Measurements from ENCODE around the gene BFSP1.

DNA sequence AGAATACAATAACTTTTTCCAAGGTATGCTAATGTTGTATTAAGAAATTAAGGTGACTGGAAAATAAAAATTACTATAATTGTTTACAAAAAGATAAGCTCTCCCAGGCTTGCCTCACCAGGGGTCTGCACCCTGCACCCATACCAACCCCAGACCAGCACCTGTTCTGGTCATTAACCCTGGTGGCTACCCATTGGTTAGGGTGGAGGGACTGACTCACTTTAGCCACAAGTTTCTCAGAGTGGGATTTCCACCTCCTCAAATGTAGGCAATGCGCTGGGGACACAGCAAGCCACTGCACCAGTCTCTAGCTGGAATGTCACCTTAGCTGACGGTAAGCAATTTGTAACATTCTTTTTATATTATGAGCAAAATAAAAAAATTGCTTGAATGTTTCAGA, 83.1 kb downstream of the BFSP1 start:
- no peak for TF ChIP-seq POLR2AphosphoS5 (IDR thresholded peaks at IDR 0.05; ENCODE audit: low read depth, low read length)
- no peak for TF ChIP-seq RXRA (IDR thresholded peaks at IDR 0.05; ENCODE audit: borderline replicate concordance, low read depth)
- TF ChIP-seq CTCF (IDR thresholded peaks at IDR 0.05) = no peak
- TF ChIP-seq MEF2A (IDR thresholded peaks at IDR 0.05; ENCODE audit: borderline replicate concordance, low read depth) = no peak
- TF ChIP-seq, protein P1, sequence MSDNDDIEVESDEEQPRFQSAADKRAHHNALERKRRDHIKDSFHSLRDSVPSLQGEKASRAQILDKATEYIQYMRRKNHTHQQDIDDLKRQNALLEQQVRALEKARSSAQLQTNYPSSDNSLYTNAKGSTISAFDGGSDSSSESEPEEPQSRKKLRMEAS (IDR thresholded peaks at IDR 0.05; ENCODE audit: low read depth) = no peak
- TF ChIP-seq NRF1 (IDR thresholded peaks at IDR 0.05; ENCODE audit: low read depth, low read length) = no peak

All from SK-N-SH (cell line).